Heart left ventricle (tissue), 13 donors: Measurements from ENCODE around the gene ENTPD3.

Source experiments
- POLR2A ChIP-seq, 2 donors: fragments of 450-650 bp; IDR thresholded peaks; one replicate each; pipeline ENCODE4 v1.6.1; 2017; ENCODE audit warnings: antibody characterized with exemption in 2 of 2, mild to moderate bottlenecking in 2 of 2, moderate library complexity in 2 of 2
- TF ChIP-seq, protein P1 (sequence below), 12 donors: fragments of 200-600 bp; sonication (generic) in 4 of 12; IDR thresholded peaks; one replicate each; pipeline versions ENCODE4 v1.5.0 to v1.8.0; 2018 to 2022; ENCODE audit warnings: antibody characterized with exemption in 12 of 12, mild to moderate bottlenecking in 5 of 12
- donor health status: ischemic (EF 13 %, LVEDD 7.1; RV severe dilation, severe dysfunction).
- donor health status: DM: no; HTN: yes; CAD: no.
- donor health status: DM: no; HTN: no; CAD: no.
- donor health status: ischemic (EF 25% LVEDD 6.9; RV normal size, moderate dysfunction).
- donor health status: ischemic (EF 25% LVEDD 5.7; RV mildly dilated, moderate dysfunction).
- donor health status: ischemic (EF 35%, LVEDD 5.7; RV mildly dilated, moderate dysfunction).
- donor health status: nonischemic (EF 11% LVEDD 7.7; RV severe dilation, severe dysfunction).
- donor health status: DM: yes; HTN: yes; CAD: no.
- donor health status: PGD.
- donor health status: ischemic (EF 29% LVEDD 5.4; RV normal size, mild dysfunction).
- donor health status: nonischemic (EF 23%, LVEDD 6.1; RV moderate dilation, normal function).

GRCh38 chr3:40396406-40396805 is 9.4 kb downstream of the ENTPD3 start:
- TF ChIP-seq, protein P1, sequence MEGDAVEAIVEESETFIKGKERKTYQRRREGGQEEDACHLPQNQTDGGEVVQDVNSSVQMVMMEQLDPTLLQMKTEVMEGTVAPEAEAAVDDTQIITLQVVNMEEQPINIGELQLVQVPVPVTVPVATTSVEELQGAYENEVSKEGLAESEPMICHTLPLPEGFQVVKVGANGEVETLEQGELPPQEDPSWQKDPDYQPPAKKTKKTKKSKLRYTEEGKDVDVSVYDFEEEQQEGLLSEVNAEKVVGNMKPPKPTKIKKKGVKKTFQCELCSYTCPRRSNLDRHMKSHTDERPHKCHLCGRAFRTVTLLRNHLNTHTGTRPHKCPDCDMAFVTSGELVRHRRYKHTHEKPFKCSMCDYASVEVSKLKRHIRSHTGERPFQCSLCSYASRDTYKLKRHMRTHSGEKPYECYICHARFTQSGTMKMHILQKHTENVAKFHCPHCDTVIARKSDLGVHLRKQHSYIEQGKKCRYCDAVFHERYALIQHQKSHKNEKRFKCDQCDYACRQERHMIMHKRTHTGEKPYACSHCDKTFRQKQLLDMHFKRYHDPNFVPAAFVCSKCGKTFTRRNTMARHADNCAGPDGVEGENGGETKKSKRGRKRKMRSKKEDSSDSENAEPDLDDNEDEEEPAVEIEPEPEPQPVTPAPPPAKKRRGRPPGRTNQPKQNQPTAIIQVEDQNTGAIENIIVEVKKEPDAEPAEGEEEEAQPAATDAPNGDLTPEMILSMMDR (IDR thresholded peaks at IDR 0.05): no peak
- TF ChIP-seq POLR2A (IDR thresholded peaks at IDR 0.05): no peak
